Measurements from ENCODE around the gene MTHFD1L.
"Not testable (repeated sequence)": the region's sequence is repeated elsewhere in the genome, so short reads cannot be mapped to it uniquely, and the experiment has no call there.

MTHFD1L gene

GRCh38 chr6:151119823-151120524, 254.5 kb downstream of the MTHFD1L start:
- in situ Hi-C loops (cut with MboI; ENCODE audit: low pct_unique_long_range_greater_than_20kb, low sequenced_read_pairs) = no loop called here
- no peak for DNase-seq

- no peak for DNase-seq
- in situ Hi-C loops (cut with MboI; ENCODE audit: low pct_unique_long_range_greater_than_20kb, low sequenced_read_pairs) = no loop called here
These were observed 256.4 kb downstream of the MTHFD1L start for GRCh38 chr6:151121900-151122299.

- in situ Hi-C loops (cut with MboI; ENCODE audit: low pct_unique_long_range_greater_than_20kb, low sequenced_read_pairs); DNase-seq: not testable (repeated sequence)
These were observed 258.1 kb downstream of the MTHFD1L start for GRCh38 chr6:151123641-151124040.

GRCh38 chr6:151125242-151125641, 259.7 kb downstream of the MTHFD1L start:
- DNase-seq; in situ Hi-C loops (cut with MboI; ENCODE audit: low pct_unique_long_range_greater_than_20kb, low sequenced_read_pairs): not testable (repeated sequence)

- DNase-seq; in situ Hi-C loops (cut with MboI; ENCODE audit: low pct_unique_long_range_greater_than_20kb, low sequenced_read_pairs): not testable (repeated sequence)
These were observed 260.3 kb downstream of the MTHFD1L start for GRCh38 chr6:151125651-151126416.

- in situ Hi-C loops (cut with MboI; ENCODE audit: low pct_unique_long_range_greater_than_20kb, low sequenced_read_pairs); DNase-seq: not testable (repeated sequence)
These were observed 260.9 kb downstream of the MTHFD1L start for GRCh38 chr6:151126417-151126724.

GRCh38 chr6:151127133-151127798, 261.8 kb downstream of the MTHFD1L start:
- DNase-seq; in situ Hi-C loops (cut with MboI; ENCODE audit: low pct_unique_long_range_greater_than_20kb, low sequenced_read_pairs): not testable (repeated sequence)

GRCh38 chr6:151128763-151129370, 263.4 kb downstream of the MTHFD1L start:
- DNase-seq = no peak

GRCh38 chr6:151130329-151130728, 264.8 kb downstream of the MTHFD1L start:
- DNase-seq = no peak
- in situ Hi-C loops (cut with MboI; ENCODE audit: low pct_unique_long_range_greater_than_20kb, low sequenced_read_pairs) = no loop called here

More at GRCh38 chr6:151128763-151129370, 263.4 kb downstream of the MTHFD1L start:
- in situ Hi-C loops (cut with MboI; ENCODE audit: low pct_unique_long_range_greater_than_20kb, low sequenced_read_pairs) = no loop called here

- in situ Hi-C loops (cut with MboI; ENCODE audit: low pct_unique_long_range_greater_than_20kb, low sequenced_read_pairs) = no loop called here
These were observed 266.0 kb downstream of the MTHFD1L start for GRCh38 chr6:151131324-151132007.

GRCh38 chr6:151136141-151136755, 270.7 kb downstream of the MTHFD1L start:
- in situ Hi-C loops (cut with MboI; ENCODE audit: low pct_unique_long_range_greater_than_20kb, low sequenced_read_pairs) = no loop called here
- no peak for DNase-seq

More at GRCh38 chr6:151131324-151132007, 266.0 kb downstream of the MTHFD1L start:
- DNase-seq = no peak

- in situ Hi-C loops (cut with MboI; ENCODE audit: low pct_unique_long_range_greater_than_20kb, low sequenced_read_pairs) = no loop called here
- no peak for DNase-seq
These were observed 272.0 kb downstream of the MTHFD1L start for GRCh38 chr6:151137542-151137941.

- in situ Hi-C loops (cut with MboI; ENCODE audit: low pct_unique_long_range_greater_than_20kb, low sequenced_read_pairs) = no loop called here
- DNase-seq = no peak
These were observed 274.0 kb downstream of the MTHFD1L start for GRCh38 chr6:151139524-151139923.

GRCh38 chr6:151140767-151141166, 275.3 kb downstream of the MTHFD1L start:
- DNase-seq = no peak
- in situ Hi-C loops (cut with MboI; ENCODE audit: low pct_unique_long_range_greater_than_20kb, low sequenced_read_pairs) = no loop called here

GRCh38 chr6:151141685-151142084, 276.2 kb downstream of the MTHFD1L start:
- in situ Hi-C loops (cut with MboI; ENCODE audit: low pct_unique_long_range_greater_than_20kb, low sequenced_read_pairs) = no loop called here
- no peak for DNase-seq

- in situ Hi-C loops (cut with MboI; ENCODE audit: low pct_unique_long_range_greater_than_20kb, low sequenced_read_pairs) = no loop called here
- no peak for DNase-seq
These were observed 277.2 kb downstream of the MTHFD1L start for GRCh38 chr6:151142676-151143075.

- in situ Hi-C loops (cut with MboI; ENCODE audit: low pct_unique_long_range_greater_than_20kb, low sequenced_read_pairs) = no loop called here
- DNase-seq = no peak
These were observed 277.8 kb downstream of the MTHFD1L start for GRCh38 chr6:151143337-151143736.

GRCh38 chr6:151143806-151144205, 278.3 kb downstream of the MTHFD1L start:
- in situ Hi-C loops (cut with MboI; ENCODE audit: low pct_unique_long_range_greater_than_20kb, low sequenced_read_pairs) = no loop called here
- DNase-seq = no peak
